ENCODE results near the gene CCDC149. TPM values are rescaled to one million over a fixed set of nuclear protein-coding genes. Genes with fewer than 3 reads are reported as not detected.

The CCDC149 gene
- total and polyA plus RNA-seq, 2 of the 13 experiments (the other 11 are each of a cell fraction or from before 2014, with no cell fraction given): 0.44 to 0.95 TPM

DNA sequence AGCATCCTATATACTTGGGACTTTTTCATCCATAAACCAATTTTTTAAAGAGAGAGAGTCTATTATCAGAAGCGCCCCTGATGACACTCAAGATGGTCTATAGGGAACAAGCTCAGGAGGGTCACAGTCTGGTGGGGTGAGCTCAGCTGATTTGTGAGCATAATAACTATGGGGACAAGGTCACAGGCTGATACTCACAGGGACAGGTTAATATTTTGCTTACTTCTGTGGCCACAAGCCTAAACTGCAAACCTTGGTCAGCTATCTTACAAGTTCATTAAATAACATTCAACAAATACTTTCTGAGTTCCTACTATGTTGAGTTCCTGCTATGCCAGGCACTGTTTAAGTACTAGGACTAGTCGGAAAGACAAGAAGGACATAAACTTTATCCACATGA lies 10.2 kb upstream of the CCDC149 start (continued):
- TF ChIP-seq TGIF2 (CRISPR knock-in tag; IDR thresholded peaks at IDR 0.05) (no peak), NR2F2 (IDR thresholded peaks at IDR 0.05; ENCODE audit: borderline replicate concordance, low read depth) (no peak), GATA4 (IDR thresholded peaks at IDR 0.05; ENCODE audit: borderline replicate concordance, low read depth) (no peak), DR1 (CRISPR knock-in tag; IDR thresholded peaks at IDR 0.05) (no peak), PPARG (CRISPR knock-in tag; conservative IDR thresholded peaks at IDR 0.05) (no peak), DMAP1 (CRISPR knock-in tag; IDR thresholded peaks at IDR 0.05) (no peak), SNRNP70 (IDR thresholded peaks at IDR 0.05; ENCODE audit: low read depth, low read length) (no peak), ZNF572 (CRISPR knock-in tag; IDR thresholded peaks at IDR 0.05) (no peak), HCFC1 (IDR thresholded peaks at IDR 0.05; ENCODE audit: low read depth, low read length) (no peak), CCAR2 (optimal IDR thresholded peaks at IDR 0.05; ENCODE audit: low read depth, low read length) (no peak)
- TF ChIP-seq, protein P1, sequence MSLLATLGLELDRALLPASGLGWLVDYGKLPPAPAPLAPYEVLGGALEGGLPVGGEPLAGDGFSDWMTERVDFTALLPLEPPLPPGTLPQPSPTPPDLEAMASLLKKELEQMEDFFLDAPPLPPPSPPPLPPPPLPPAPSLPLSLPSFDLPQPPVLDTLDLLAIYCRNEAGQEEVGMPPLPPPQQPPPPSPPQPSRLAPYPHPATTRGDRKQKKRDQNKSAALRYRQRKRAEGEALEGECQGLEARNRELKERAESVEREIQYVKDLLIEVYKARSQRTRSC (CRISPR knock-in tag; IDR thresholded peaks at IDR 0.05; ENCODE audit: low read depth): no peak
- TF ChIP-seq, protein P2, sequence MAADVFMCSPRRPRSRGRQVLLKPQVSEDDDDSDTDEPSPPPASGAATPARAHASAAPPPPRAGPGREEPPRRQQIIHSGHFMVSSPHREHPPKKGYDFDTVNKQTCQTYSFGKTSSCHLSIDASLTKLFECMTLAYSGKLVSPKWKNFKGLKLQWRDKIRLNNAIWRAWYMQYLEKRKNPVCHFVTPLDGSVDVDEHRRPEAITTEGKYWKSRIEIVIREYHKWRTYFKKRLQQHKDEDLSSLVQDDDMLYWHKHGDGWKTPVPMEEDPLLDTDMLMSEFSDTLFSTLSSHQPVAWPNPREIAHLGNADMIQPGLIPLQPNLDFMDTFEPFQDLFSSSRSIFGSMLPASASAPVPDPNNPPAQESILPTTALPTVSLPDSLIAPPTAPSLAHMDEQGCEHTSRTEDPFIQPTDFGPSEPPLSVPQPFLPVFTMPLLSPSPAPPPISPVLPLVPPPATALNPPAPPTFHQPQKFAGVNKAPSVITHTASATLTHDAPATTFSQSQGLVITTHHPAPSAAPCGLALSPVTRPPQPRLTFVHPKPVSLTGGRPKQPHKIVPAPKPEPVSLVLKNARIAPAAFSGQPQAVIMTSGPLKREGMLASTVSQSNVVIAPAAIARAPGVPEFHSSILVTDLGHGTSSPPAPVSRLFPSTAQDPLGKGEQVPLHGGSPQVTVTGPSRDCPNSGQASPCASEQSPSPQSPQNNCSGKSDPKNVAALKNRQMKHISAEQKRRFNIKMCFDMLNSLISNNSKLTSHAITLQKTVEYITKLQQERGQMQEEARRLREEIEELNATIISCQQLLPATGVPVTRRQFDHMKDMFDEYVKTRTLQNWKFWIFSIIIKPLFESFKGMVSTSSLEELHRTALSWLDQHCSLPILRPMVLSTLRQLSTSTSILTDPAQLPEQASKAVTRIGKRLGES (CRISPR knock-in tag; IDR thresholded peaks at IDR 0.05; ENCODE audit: borderline replicate concordance): no peak
- TF ChIP-seq, protein P3, sequence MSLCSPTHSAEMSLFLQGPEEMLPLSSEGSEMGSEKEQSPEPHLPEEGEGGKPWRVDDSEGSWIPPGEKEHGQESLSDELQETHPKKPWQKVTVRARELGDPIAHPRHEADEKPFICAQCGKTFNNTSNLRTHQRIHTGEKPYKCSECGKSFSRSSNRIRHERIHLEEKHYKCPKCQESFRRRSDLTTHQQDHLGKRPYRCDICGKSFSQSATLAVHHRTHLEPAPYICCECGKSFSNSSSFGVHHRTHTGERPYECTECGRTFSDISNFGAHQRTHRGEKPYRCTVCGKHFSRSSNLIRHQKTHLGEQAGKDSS (CRISPR knock-in tag; IDR thresholded peaks at IDR 0.05; ENCODE audit: borderline replicate concordance, low read depth): no peak

Data from HepG2 (cell line).